Skeletal muscle satellite cell (primary cell): Measurements from ENCODE around the gene RNF146.

Experiments used
- H3K27me3 ChIP-seq: 2 replicates; pipeline ENCODE4 v1.7.0; 2013; ENCODE audit warnings: low read length; ENCODE audit not compliant: control insufficient read depth, insufficient read depth
- H3K36me3 ChIP-seq: 2 replicates; pipeline ENCODE4 v1.7.0; 2013; ENCODE audit warnings: mild to moderate bottlenecking, control low read depth, low read length; ENCODE audit not compliant: insufficient read depth
- H3K4me1 ChIP-seq: 2 replicates; pipeline ENCODE4 v1.7.0; 2013; ENCODE audit warnings: low read length; ENCODE audit not compliant: control insufficient read depth, insufficient read depth
- H3K4me2 ChIP-seq: 2 replicates; pipeline ENCODE4 v1.7.0; 2013; ENCODE audit warnings: mild to moderate bottlenecking, low read length
- H3K4me3 ChIP-seq: 2 replicates; pipeline ENCODE4 v1.7.0; 2013; ENCODE audit warnings: low read length
- H3K9ac ChIP-seq: 2 replicates; pipeline ENCODE4 v1.7.0; 2013; ENCODE audit warnings: mild to moderate bottlenecking, low read depth, low read length, moderate library complexity
- H3K9me3 ChIP-seq: replicated peaks from 2 replicates; pipeline ENCODE4 v1.7.0; 2013; ENCODE audit warnings: mild to moderate bottlenecking, control low read depth, low read length

The RNF146 gene

GRCh38 chr6:127290391-127291265 is 24.0 kb downstream of the RNF146 start:
- Histone ChIP-seq H3K36me3 (peaks cover 51% of the 10 kb centered on the region), H3K27me3 (no peaks in the 10 kb centered on the region), H3K4me3 (no peak overlapping the region), H3K9ac (no peak overlapping the region), H3K4me2 (peak overlapping the region; percentile 12), H3K4me1 (peaks cover 26% of the 10 kb centered on the region), H3K9me3 (no peaks in the 10 kb centered on the region)

- Histone ChIP-seq H3K4me2 (peak overlapping the region; percentile 12), H3K9ac (no peak overlapping the region), H3K4me3 (no peak overlapping the region), H3K27me3 (no peaks in the 10 kb centered on the region), H3K36me3 (peaks cover 45% of the 10 kb centered on the region), H3K4me1 (peaks cover 26% of the 10 kb centered on the region), H3K9me3 (no peaks in the 10 kb centered on the region)
Observed at GRCh38 chr6:127291495-127291894, 24.8 kb downstream of the RNF146 start.

- H3K9ac ChIP-seq = no peak overlapping the region
- H3K4me1 ChIP-seq = peaks cover 12% of the 10 kb centered on the region
- H3K27me3 ChIP-seq = no peaks in the 10 kb centered on the region
- peaks cover 13% of the 10 kb centered on the region for H3K36me3 ChIP-seq
- no peaks in the 10 kb centered on the region for H3K9me3 ChIP-seq
- no peak overlapping the region for H3K4me2 ChIP-seq
- no peak overlapping the region for H3K4me3 ChIP-seq
Observed at GRCh38 chr6:127297502-127298070, 30.9 kb downstream of the RNF146 start.

GRCh38 chr6:127298475-127298874 is 31.8 kb downstream of the RNF146 start:
- Histone ChIP-seq H3K4me2 (no peak overlapping the region), H3K36me3 (peaks cover 9% of the 10 kb centered on the region), H3K4me1 (peaks cover 12% of the 10 kb centered on the region), H3K27me3 (no peaks in the 10 kb centered on the region), H3K4me3 (no peak overlapping the region), H3K9ac (no peak overlapping the region), H3K9me3 (no peaks in the 10 kb centered on the region)

GRCh38 chr6:127299522-127300240 is 33.0 kb downstream of the RNF146 start:
- Histone ChIP-seq H3K9ac (no peak overlapping the region), H3K4me2 (peak overlapping the region; percentile 37), H3K36me3 (peaks cover 9% of the 10 kb centered on the region), H3K27me3 (no peaks in the 10 kb centered on the region), H3K4me1 (peaks cover 12% of the 10 kb centered on the region), H3K9me3 (no peaks in the 10 kb centered on the region), H3K4me3 (no peak overlapping the region)

DNA sequence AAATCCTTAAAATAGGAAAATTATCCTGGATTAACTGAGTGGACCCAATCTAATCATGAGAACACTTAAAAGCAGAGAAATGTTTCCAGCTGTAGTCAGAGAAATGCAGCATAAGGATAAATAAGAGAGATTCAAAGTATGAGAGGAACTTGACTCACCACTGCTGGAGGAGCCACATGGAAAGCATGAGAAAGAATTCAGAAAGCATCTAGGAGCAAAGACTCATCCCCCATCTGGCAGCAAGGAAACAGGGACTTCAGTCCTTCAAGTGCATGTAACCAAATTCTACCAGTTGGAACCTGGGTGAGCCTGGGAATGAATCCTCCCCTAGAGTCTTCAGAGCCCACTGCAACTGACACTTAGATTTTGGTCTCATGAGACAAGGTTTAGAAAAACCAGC is 33.7 kb downstream of the RNF146 start:
- peaks cover 12% of the 10 kb centered on the region for H3K4me1 ChIP-seq
- H3K9me3 ChIP-seq = no peaks in the 10 kb centered on the region
- H3K36me3 ChIP-seq = peaks cover 5% of the 10 kb centered on the region
- no peaks in the 10 kb centered on the region for H3K27me3 ChIP-seq
- peak overlapping the region; percentile 37 for H3K4me2 ChIP-seq
- H3K4me3 ChIP-seq = no peak overlapping the region
- no peak overlapping the region for H3K9ac ChIP-seq

GRCh38 chr6:127301199-127301700 is 34.6 kb downstream of the RNF146 start:
- Histone ChIP-seq H3K4me1 (peaks cover 12% of the 10 kb centered on the region), H3K9me3 (no peaks in the 10 kb centered on the region), H3K27me3 (no peaks in the 10 kb centered on the region), H3K4me2 (no peak overlapping the region), H3K9ac (no peak overlapping the region), H3K36me3 (no peaks in the 10 kb centered on the region), H3K4me3 (no peak overlapping the region)

- H3K36me3 ChIP-seq = no peaks in the 10 kb centered on the region
- no peak overlapping the region for H3K9ac ChIP-seq
- no peaks in the 10 kb centered on the region for H3K9me3 ChIP-seq
- no peaks in the 10 kb centered on the region for H3K27me3 ChIP-seq
- H3K4me2 ChIP-seq = no peak overlapping the region
- H3K4me3 ChIP-seq = no peak overlapping the region
- H3K4me1 ChIP-seq = peaks cover 12% of the 10 kb centered on the region
Observed at GRCh38 chr6:127302728-127303660, 36.3 kb downstream of the RNF146 start.

GRCh38 chr6:127303917-127304316 is 37.3 kb downstream of the RNF146 start:
- Histone ChIP-seq H3K9ac (no peak overlapping the region), H3K4me1 (peaks cover 12% of the 10 kb centered on the region), H3K9me3 (no peaks in the 10 kb centered on the region), H3K4me2 (no peak overlapping the region), H3K36me3 (no peaks in the 10 kb centered on the region), H3K27me3 (no peaks in the 10 kb centered on the region), H3K4me3 (no peak overlapping the region)

DNA sequence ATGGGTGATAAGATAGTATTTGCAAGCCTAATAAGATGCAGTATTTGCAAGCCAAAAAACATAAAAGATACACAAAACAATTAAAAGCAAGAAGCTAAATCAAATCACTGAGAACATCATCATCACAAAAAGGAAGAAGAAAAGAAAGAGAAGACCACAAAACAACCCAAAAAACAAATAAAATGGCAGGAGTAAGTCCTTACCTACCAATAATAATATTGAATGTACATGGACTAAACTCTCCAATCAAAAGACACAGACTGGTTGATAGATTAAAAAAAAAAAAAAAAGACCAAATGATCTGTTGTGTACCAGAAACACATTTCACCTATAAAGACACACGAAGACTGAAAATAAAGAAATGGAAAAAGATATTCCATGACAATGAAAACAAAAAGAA is 39.1 kb downstream of the RNF146 start:
- no peak overlapping the region for H3K4me2 ChIP-seq
- no peak overlapping the region for H3K4me3 ChIP-seq
- H3K9ac ChIP-seq = no peak overlapping the region
- peaks cover under 1% of the 10 kb centered on the region for H3K4me1 ChIP-seq
- no peaks in the 10 kb centered on the region for H3K27me3 ChIP-seq
- H3K36me3 ChIP-seq = no peaks in the 10 kb centered on the region
- no peaks in the 10 kb centered on the region for H3K9me3 ChIP-seq
